H1 (cell line): ENCODE results near the gene SLC6A17. TPM values are rescaled to one million over a fixed set of nuclear protein-coding genes. Genes with fewer than 3 reads are reported as not detected.

Experiments used
- CTCF ChIA-PET: fragments of 300-600 bp; sonication (Branson Sonifier 250); formaldehyde crosslinking; loops from one replicate; lab custom pipeline; 2021; ENCODE audit not compliant: partially characterized antibody; lab: Charles Lee
- POLR2A ChIA-PET: fragments of 300-600 bp; sonication (Branson Sonifier 250); formaldehyde crosslinking; loops from one replicate; lab custom pipeline; 2021; ENCODE audit warnings: inconsistent platforms; ENCODE audit not compliant: partially characterized antibody; lab: Charles Lee
- DNase-seq, 2 experiments: peaks; one replicate each; pipeline versions ENCODE4 v3.0.0 to v3.0.0-alpha.2; 2010 to 2022; ENCODE audit warnings: low spot score in 2 of 2, low read depth in 1 of 2, mixed read lengths in 1 of 2
- FAIRE-seq: peaks from 2 replicates; lab custom pipeline; 2011; peaks lifted over from hg19 to GRCh38; lab: Jason Lieb, UNC
- H2AFZ ChIP-seq: 2 replicates; pipeline ENCODE4 v1.8.1; 2012; ENCODE audit warnings: low read length, inconsistent platforms
- H2AK5ac ChIP-seq: 2 replicates; pipeline ENCODE4 v1.6.1; 2013; ENCODE audit warnings: low read depth, low read length
- H2BK120ac ChIP-seq: replicated peaks from 2 replicates; pipeline ENCODE3; 2013; ENCODE audit warnings: low read depth, low read length, inconsistent platforms
- H2BK12ac ChIP-seq: 2 replicates; pipeline ENCODE4 v1.6.1; 2013; ENCODE audit warnings: low read depth, low read length
- H2BK15ac ChIP-seq: 2 replicates; pipeline ENCODE4 v1.6.1; 2013; ENCODE audit warnings: low read length
- H2BK20ac ChIP-seq: 2 replicates; pipeline ENCODE4 v1.6.1; 2013; ENCODE audit warnings: low read length
- H2BK5ac ChIP-seq: 2 replicates; pipeline ENCODE4 v1.6.1; 2013; ENCODE audit warnings: low read depth, low read length
- H3K14ac ChIP-seq: 2 replicates; pipeline ENCODE4 v1.6.1; 2013; ENCODE audit warnings: inconsistent platforms; ENCODE audit not compliant: insufficient read length
- H3K18ac ChIP-seq: 2 replicates; pipeline ENCODE4 v1.6.1; 2013; ENCODE audit warnings: low read length; ENCODE audit errors: extremely low read depth
- H3K23ac ChIP-seq: 2 replicates; pipeline ENCODE4 v1.6.1; 2013; ENCODE audit warnings: inconsistent platforms; ENCODE audit not compliant: insufficient read length
- H3K23me2 ChIP-seq: 2 replicates; pipeline ENCODE4 v1.6.1; 2013; ENCODE audit warnings: low read depth, low read length
- H3K27ac ChIP-seq: 2 replicates; pipeline ENCODE4 v1.6.1; 2011; ENCODE audit warnings: low read depth, low read length, inconsistent platforms
- H3K27me3 ChIP-seq, 4 experiments: replicated peaks in 1 of 4; 1 replicate in 1 of 4; 2 replicates in 3 of 4; pipeline versions ENCODE4 v1.6.1 to v1.8.1; 2011 to 2013; ENCODE audit warnings: low read length in 3 of 4, mild to moderate bottlenecking in 3 of 4, inconsistent platforms in 2 of 4, mixed read lengths in 2 of 4, moderate library complexity in 1 of 4; ENCODE audit not compliant: control insufficient read depth in 3 of 4, insufficient read depth in 3 of 4; ENCODE audit errors: extremely low read depth in 1 of 4
- H3K36me3 ChIP-seq, 4 experiments: 2 replicates each; pipeline versions ENCODE4 v1.6.1 to v1.8.1; 2011 to 2013; ENCODE audit warnings: mild to moderate bottlenecking in 4 of 4, low read length in 3 of 4, moderate library complexity in 2 of 4, control low read depth in 1 of 4, inconsistent platforms in 1 of 4; ENCODE audit not compliant: insufficient read depth in 4 of 4, control insufficient read depth in 2 of 4
- H3K4ac ChIP-seq: replicated peaks from 2 replicates; pipeline ENCODE3; 2013; ENCODE audit warnings: low read length, low read depth, mixed read lengths, inconsistent platforms; ENCODE audit not compliant: insufficient read length
- H3K4me1 ChIP-seq, 4 experiments: replicated peaks in 1 of 4; 1 replicate in 1 of 4; 2 replicates in 3 of 4; pipeline versions ENCODE4 v1.6.1 to v1.8.1; 2011 to 2013; ENCODE audit warnings: low read length in 3 of 4, inconsistent platforms in 2 of 4, mixed read lengths in 1 of 4; ENCODE audit not compliant: insufficient read depth in 4 of 4, control insufficient read depth in 3 of 4
- H3K4me2 ChIP-seq, 2 experiments: 2 replicates each; pipeline versions ENCODE4 v1.6.1 to v1.8.1; 2011 to 2013; ENCODE audit warnings: low read depth in 2 of 2, low read length in 2 of 2, control low read depth in 1 of 2, inconsistent platforms in 1 of 2, mild to moderate bottlenecking in 1 of 2; ENCODE audit not compliant: insufficient read depth in 1 of 2
- H3K4me3 ChIP-seq, 4 experiments: fragments of 200-600, 300-600 bp in 1 of 4; sonication (generic), shearing (Covaris generic), sonication (Bioruptor Twin) in 1 of 4; 2 replicates each; pipeline versions ENCODE4 v1.5.1 to v1.8.1; 2011 to 2016; ENCODE audit warnings: low read length in 4 of 4, low read depth in 3 of 4, control low read depth in 2 of 4, inconsistent platforms in 2 of 4, mild to moderate bottlenecking in 2 of 4, mixed read lengths in 1 of 4, moderate library complexity in 1 of 4; ENCODE audit not compliant: insufficient read depth in 2 of 4; ENCODE audit errors: extremely low read depth in 1 of 4
- H3K56ac ChIP-seq: replicated peaks from 2 replicates; pipeline ENCODE3; 2013; ENCODE audit warnings: low read depth, mild to moderate bottlenecking, mixed read lengths, low read length, inconsistent platforms; ENCODE audit not compliant: insufficient read length
- H3K79me1 ChIP-seq: 2 replicates; pipeline ENCODE4 v1.6.1; 2013; ENCODE audit warnings: low read depth, low read length, control low read depth
- H3K79me2 ChIP-seq, 2 experiments: 2 replicates each; pipeline versions ENCODE4 v1.6.1 to v1.8.1; 2012 to 2013; ENCODE audit warnings: low read length in 2 of 2, mild to moderate bottlenecking in 2 of 2, inconsistent platforms in 1 of 2; ENCODE audit not compliant: insufficient read depth in 2 of 2, control insufficient read depth in 1 of 2
- H3K9ac ChIP-seq, 4 experiments: replicated peaks in 1 of 4; 1 replicate in 1 of 4; 2 replicates in 3 of 4; pipeline versions ENCODE4 v1.6.1 to v1.8.1; 2011 to 2013; ENCODE audit warnings: low read depth in 3 of 4, low read length in 3 of 4, control low read depth in 2 of 4, mild to moderate bottlenecking in 2 of 4, moderate library complexity in 2 of 4, inconsistent platforms in 1 of 4; ENCODE audit errors: extremely low read depth in 1 of 4
- H3K9me3 ChIP-seq, 2 experiments: 2 replicates each; pipeline versions ENCODE4 v1.6.1 to v1.8.1; 2012 to 2013; ENCODE audit warnings: mild to moderate bottlenecking in 2 of 2, moderate library complexity in 2 of 2, control low read depth in 1 of 2, inconsistent platforms in 1 of 2, low read depth in 1 of 2, low read length in 1 of 2, mixed read lengths in 1 of 2; ENCODE audit not compliant: insufficient read depth in 2 of 2
- H4K20me1 ChIP-seq, 2 experiments: replicated peaks in 1 of 2; 2 replicates each; pipeline versions ENCODE3 to v1.8.1; 2011 to 2013; ENCODE audit warnings: inconsistent platforms in 2 of 2, low read length in 2 of 2, mild to moderate bottlenecking in 1 of 2; ENCODE audit not compliant: insufficient read depth in 2 of 2, control insufficient read depth in 1 of 2
- H4K5ac ChIP-seq: 2 replicates; pipeline ENCODE4 v1.6.1; 2013; ENCODE audit warnings: low read length, low read depth, mixed read lengths, inconsistent platforms; ENCODE audit not compliant: insufficient read length
- H4K8ac ChIP-seq: 2 replicates; pipeline ENCODE4 v1.8.0; 2013; ENCODE audit warnings: mild to moderate bottlenecking, moderate library complexity, low read length, inconsistent platforms; ENCODE audit not compliant: insufficient read depth; ENCODE audit errors: extremely low read depth
- H4K91ac ChIP-seq: replicated peaks from 2 replicates; pipeline ENCODE3; 2013; ENCODE audit warnings: low read length, mixed read lengths, inconsistent platforms; ENCODE audit not compliant: insufficient read length
- E2F6 ChIP-seq: IDR thresholded peaks from 2 replicates; pipeline ENCODE4 v1.6.1; 2012; ENCODE audit warnings: inconsistent platforms
- EZH2 ChIP-seq: fragments of 200-600 bp; sonication (generic); IDR thresholded peaks from 2 replicates; pipeline ENCODE4 v1.7.1; 2012; ENCODE audit warnings: low read depth, mild to moderate bottlenecking, moderate library complexity, low read length, inconsistent platforms; ENCODE audit not compliant: severe bottlenecking
- HDAC2 ChIP-seq, 2 experiments: fragments of 300-600 bp in 1 of 2; sonication (generic) in 1 of 2; IDR thresholded peaks; 2 replicates each; pipeline ENCODE4 v1.6.1; 2011 to 2012; ENCODE audit warnings: low read depth in 2 of 2, low read length in 2 of 2, mild to moderate bottlenecking in 2 of 2, moderate library complexity in 2 of 2, borderline replicate concordance in 1 of 2, inconsistent platforms in 1 of 2
- MAX ChIP-seq: IDR thresholded peaks from 2 replicates; pipeline ENCODE4 v1.6.1; 2012; ENCODE audit warnings: inconsistent platforms
- POLR2A ChIP-seq, 2 experiments: IDR thresholded peaks; 1 replicate in 1 of 2; 2 replicates in 1 of 2; pipeline ENCODE4 v1.6.1; 2011; ENCODE audit warnings: low read depth in 2 of 2, low read length in 2 of 2, mild to moderate bottlenecking in 2 of 2; ENCODE audit errors: control extremely low read depth in 1 of 2
- POLR2AphosphoS5 ChIP-seq: IDR thresholded peaks from 2 replicates; pipeline ENCODE4 v1.6.1; 2011; ENCODE audit warnings: low read depth, low read length
- RBBP5 ChIP-seq: IDR thresholded peaks from 2 replicates; pipeline ENCODE4 v1.7.1; 2012; ENCODE audit warnings: low read depth, mild to moderate bottlenecking, inconsistent platforms, low read length, moderate library complexity, borderline replicate concordance
- SUZ12 ChIP-seq: fragments of 200-600 bp; sonication (generic); IDR thresholded peaks from 2 replicates; pipeline ENCODE4 v1.6.1; 2012; ENCODE audit warnings: mild to moderate bottlenecking, inconsistent platforms, low read length, moderate library complexity, mixed read lengths
- WGBS, 2 experiments: shearing (Covaris generic) in 1 of 2; methylation state at CpG; one replicate each; pipeline versions ENCODE4 v1.1.6 to v1.1.7; 2013 to 2015; ENCODE audit warnings: low lambda C conversion rate in 2 of 2, mixed read lengths in 2 of 2, inconsistent platforms in 1 of 2, low coverage in 1 of 2, missing lambda C conversion rate in 1 of 2; ENCODE audit not compliant: insufficient replicate concordance in 2 of 2, insufficient coverage in 1 of 2, insufficient read length in 1 of 2; ENCODE audit errors: extremely low coverage in 1 of 2, missing lambda C conversion rate in 1 of 2; 5-methylcytosine and 5-hydroxymethylcytosine counted together
- polyA plus RNA-seq, 7 experiments: library from polyadenylated mRNA; depleted of rRNA in 3 of 7; stranded (reverse) in 5 of 7; unstranded in 2 of 7; fragments of >200 nt in 5 of 7; fragments of 200-250 nt in 2 of 7; gene quantifications; 1 replicate in 5 of 7; 2 replicates in 1 of 7; 4 replicates in 1 of 7; pipeline versions ENCODE4 v1.2.1 to v1.2.3, GENCODE V29; 2011 to 2013; ENCODE audit warnings: missing spikeins in 2 of 7, mixed read lengths in 2 of 7
- total RNA-seq: library from RNA; stranded (reverse); fragmentation: NEBNext Ultra II Directional; extraction: Animal tissue kit (Norgen Biotek cat#: 25700); gene quantifications from 2 replicates; pipeline ENCODE4 v1.2.1, GENCODE V29; 2021

Gene SLC6A17
- total and polyA plus RNA-seq, 2 of the 8 experiments (the other 6 are each of a cell fraction or from before 2014, with no cell fraction given): 0.15 to 0.28 TPM

- H3K14ac ChIP-seq: no peak overlapping the region
- H2BK120ac ChIP-seq: no peak overlapping the region
- H3K79me1 ChIP-seq: no peaks in the 10 kb centered on the region
- H2BK5ac ChIP-seq: no peak overlapping the region
- peak overlapping the region; percentile 41 to 78 (median 56) for H3K4me3 ChIP-seq
- H3K4me2 ChIP-seq: peak overlapping the region; percentile 72 to 98
- no peak overlapping the region for H3K56ac ChIP-seq
- 6% methylated on average over 58 of the region's 81 CpGs; no CpG with 5 or more reads in 1 of the 2 experiments for WGBS, 2 experiments
- no peaks in the 10 kb centered on the region for H3K79me2 ChIP-seq
- 0 out of 2 replicates have a peak overlapping the region, but pooled peaks have one; percentile 33 for H2BK12ac ChIP-seq
- no peak overlapping the region for H4K5ac ChIP-seq
- ChIA-PET POLR2A (interaction anchor here (1.1 to 2.9 kb wide), 4 partner anchors 13 to 129 kb away, joined by 3 to 13 read pairs (median 5); partner anchors contain the start of gene RBM15), CTCF (interaction anchor here (0.7 to 19.1 kb wide), 16 partner anchors 8 to 813 kb away, joined by 3 to 1001 read pairs (median 4); partner anchors contain the start of genes LAMTOR5 and RBM15)
- H3K23me2 ChIP-seq: peaks cover 20% of the 10 kb centered on the region; the same call in 1 of the 2 replicates
- H3K4me1 ChIP-seq: peaks cover 7 to 23% (median 20%) of the 10 kb centered on the region in 4 experiments
- H3K36me3 ChIP-seq: no peaks in the 10 kb centered on the region
- H4K91ac ChIP-seq: no peak overlapping the region
- H3K9ac ChIP-seq: no peak overlapping the region; a peak in 2 of 7 replicates
- H3K4ac ChIP-seq: no peak overlapping the region
- no peak overlapping the region for H2AK5ac ChIP-seq
- H3K9me3 ChIP-seq: no peaks in the 10 kb centered on the region
- peak overlapping the region; percentile 72; the same call in 1 of the 2 replicates for H2BK15ac ChIP-seq
- 0 out of 2 replicates have a peak overlapping the region, but pooled peaks have one; percentile 24 for H3K18ac ChIP-seq
- no peak for FAIRE-seq
- H4K20me1 ChIP-seq: peaks cover 0 to 10% of the 10 kb centered on the region in 2 experiments
- no peak overlapping the region for H2BK20ac ChIP-seq
- H3K27me3 ChIP-seq: peaks cover 5 to 22% (median 21%) of the 10 kb centered on the region in 4 experiments
- no peak overlapping the region for H3K27ac ChIP-seq
- DNase-seq: peak in 1 of 2 experiments; percentile 58
- peak overlapping the region; percentile 45; the same call in 1 of the 2 replicates for H4K8ac ChIP-seq
- no peak overlapping the region for H2AFZ ChIP-seq
- H3K23ac ChIP-seq: no peak overlapping the region
- TF ChIP-seq SUZ12 (peak; percentile 83; the same call in 1 of the 2 replicates), E2F6 (peak; percentile 69), HDAC2 (IDR thresholded peaks at IDR 0.05; ENCODE audit: borderline replicate concordance in 1 of 2, low read depth in 2 of 2, low read length in 2 of 2) (no peak), MAX (peak; percentile 67), RBBP5 (0 out of 2 replicates have a peak, but pooled peaks have one; percentile 65), POLR2AphosphoS5 (no peak), POLR2A (IDR thresholded peaks at IDR 0.05; ENCODE audit: control extremely low read depth in 1 of 2, low read depth in 2 of 2, low read length in 2 of 2) (no peak), EZH2 (peak; percentile 80)
Measured at GRCh38 chr1:110211496-110212168, 61.3 kb downstream of the SLC6A17 start.
